ENCODE measurements around the gene MOBP. TPM values are rescaled to one million over a fixed set of nuclear protein-coding genes. Genes with fewer than 3 reads are reported as not detected.

Gene MOBP
- total and polyA plus RNA-seq, 11 donors: 0.17 TPM; not detected in 10

DNA sequence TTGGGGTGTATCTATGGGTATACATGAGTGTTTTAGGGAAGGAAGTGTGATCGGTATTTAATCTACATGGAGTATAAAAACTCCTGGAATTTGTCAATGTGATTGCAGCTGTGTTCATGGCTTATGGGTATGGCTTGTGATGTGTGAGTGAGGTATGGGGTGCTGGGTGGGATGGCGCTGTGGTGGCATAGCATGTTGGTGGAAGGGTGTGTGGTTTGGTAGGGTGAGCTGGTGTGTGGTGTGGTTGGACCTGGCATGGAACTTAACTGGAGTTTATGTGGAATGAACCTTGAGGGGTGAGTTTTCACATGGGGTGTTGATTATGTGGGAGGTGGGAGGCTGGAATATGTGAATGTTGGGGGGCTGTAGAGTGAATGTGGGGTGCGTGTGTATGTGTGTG, 492 bp upstream of the MOBP start:
- Histone ChIP-seq H3K9me3 (no peaks in the 10 kb centered on the region), H3K4me1 (no peaks in the 10 kb centered on the region), H3K27ac (no peak overlapping the region), H3K4me3 (no peak overlapping the region), H3K27me3 (peaks cover 0 to 6% (median 0%) of the 10 kb centered on the region in 9 donors), H3K36me3 (no peaks in the 10 kb centered on the region)
- DNase-seq: no peak
- intact Hi-C loops (cut with DNase I): no loop called here
- TF ChIP-seq, protein P1, sequence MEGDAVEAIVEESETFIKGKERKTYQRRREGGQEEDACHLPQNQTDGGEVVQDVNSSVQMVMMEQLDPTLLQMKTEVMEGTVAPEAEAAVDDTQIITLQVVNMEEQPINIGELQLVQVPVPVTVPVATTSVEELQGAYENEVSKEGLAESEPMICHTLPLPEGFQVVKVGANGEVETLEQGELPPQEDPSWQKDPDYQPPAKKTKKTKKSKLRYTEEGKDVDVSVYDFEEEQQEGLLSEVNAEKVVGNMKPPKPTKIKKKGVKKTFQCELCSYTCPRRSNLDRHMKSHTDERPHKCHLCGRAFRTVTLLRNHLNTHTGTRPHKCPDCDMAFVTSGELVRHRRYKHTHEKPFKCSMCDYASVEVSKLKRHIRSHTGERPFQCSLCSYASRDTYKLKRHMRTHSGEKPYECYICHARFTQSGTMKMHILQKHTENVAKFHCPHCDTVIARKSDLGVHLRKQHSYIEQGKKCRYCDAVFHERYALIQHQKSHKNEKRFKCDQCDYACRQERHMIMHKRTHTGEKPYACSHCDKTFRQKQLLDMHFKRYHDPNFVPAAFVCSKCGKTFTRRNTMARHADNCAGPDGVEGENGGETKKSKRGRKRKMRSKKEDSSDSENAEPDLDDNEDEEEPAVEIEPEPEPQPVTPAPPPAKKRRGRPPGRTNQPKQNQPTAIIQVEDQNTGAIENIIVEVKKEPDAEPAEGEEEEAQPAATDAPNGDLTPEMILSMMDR (IDR thresholded peaks at IDR 0.05): no peak
- no peak for TF ChIP-seq POLR2A (IDR thresholded peaks at IDR 0.05)
- WGBS, 4 donors: 85 to 91% (median 88%) methylated on average over 3 of the region's 3 CpGs
- ATAC-seq: no peak

DNA sequence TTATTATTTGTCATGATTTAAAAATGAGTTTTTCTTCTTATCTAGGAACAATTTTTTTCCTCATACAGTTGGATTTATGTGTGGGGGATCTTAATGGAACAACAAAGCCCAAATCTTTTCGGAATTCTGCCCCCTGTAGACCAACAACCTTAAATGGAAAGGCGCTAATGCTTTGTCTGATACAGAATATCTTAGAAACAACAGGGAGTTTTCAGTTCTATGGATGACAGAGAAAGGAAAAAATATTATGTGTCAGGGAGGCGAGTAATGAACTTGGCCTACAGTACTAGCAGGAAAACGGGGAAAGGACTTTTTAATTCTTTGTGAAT, 592 bp downstream of the MOBP start:
- Histone ChIP-seq H3K9me3 (no peaks in the 10 kb centered on the region), H3K36me3 (no peaks in the 10 kb centered on the region), H3K4me1 (no peaks in the 10 kb centered on the region), H3K27me3 (peaks cover 0 to 6% (median 0%) of the 10 kb centered on the region in 9 donors), H3K27ac (no peak overlapping the region), H3K4me3 (no peak overlapping the region)
- intact Hi-C loops (cut with DNase I): no loop called here
- WGBS, 4 donors: 75 to 80% (median 76%) methylated on average over 4 of the region's 4 CpGs
- ATAC-seq: no peak
- no peak for DNase-seq
- TF ChIP-seq POLR2A (IDR thresholded peaks at IDR 0.05): no peak
- TF ChIP-seq, protein P1 (IDR thresholded peaks at IDR 0.05): no peak

DNA sequence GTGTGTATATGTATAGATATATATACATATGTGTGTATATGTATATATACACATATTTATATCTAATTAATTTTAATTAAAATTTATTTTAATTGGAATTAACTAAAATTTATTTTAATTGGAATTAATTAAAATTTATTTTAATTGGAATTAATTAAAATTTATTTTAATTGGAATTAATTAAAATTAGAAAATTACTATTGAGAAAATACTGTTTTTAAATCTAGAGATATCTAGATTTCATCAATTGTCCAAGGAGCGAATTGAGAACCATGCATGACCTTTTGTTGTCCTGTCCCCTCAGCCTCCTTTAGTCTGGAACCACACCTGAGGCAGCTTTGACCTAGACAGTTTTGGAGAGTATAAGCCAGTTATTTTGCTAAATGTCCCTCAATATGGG, 1.8 kb downstream of the MOBP start:
- intact Hi-C loops (cut with DNase I): no loop called here
- TF ChIP-seq, protein P1 (IDR thresholded peaks at IDR 0.05): no peak
- TF ChIP-seq POLR2A (IDR thresholded peaks at IDR 0.05): no peak
- Histone ChIP-seq H3K9me3 (no peaks in the 10 kb centered on the region), H3K36me3 (no peaks in the 10 kb centered on the region), H3K27ac (no peak overlapping the region), H3K27me3 (peaks cover 0 to 6% (median 0%) of the 10 kb centered on the region in 9 donors), H3K4me3 (no peak overlapping the region), H3K4me1 (no peaks in the 10 kb centered on the region)
- no peak for DNase-seq
- ATAC-seq: no peak
- 89 to 97% (median 93%) methylated on average over 1 of the region's 1 CpG for WGBS, 4 donors

DNA sequence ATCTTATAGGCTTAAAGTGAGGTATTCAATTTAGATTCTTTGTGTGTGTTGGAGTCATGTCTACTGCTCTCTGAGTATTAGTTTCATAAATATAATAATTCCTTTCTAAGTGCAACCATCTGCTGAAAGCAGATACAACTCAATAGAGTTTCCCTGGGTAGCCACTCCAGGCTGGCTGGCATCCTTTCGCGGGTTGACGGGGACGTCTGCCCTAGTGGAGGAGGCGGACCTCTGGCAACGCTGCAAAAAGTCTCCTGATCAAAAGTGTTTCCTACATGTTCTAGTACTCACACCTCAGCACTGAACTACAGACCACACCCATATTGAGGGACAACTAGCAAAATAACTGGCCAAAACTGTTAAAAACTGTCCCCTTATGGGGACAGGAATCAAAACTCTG, 2.5 kb downstream of the MOBP start:
- Histone ChIP-seq H3K36me3 (no peaks in the 10 kb centered on the region), H3K4me1 (no peaks in the 10 kb centered on the region), H3K27ac (no peak overlapping the region), H3K27me3 (peaks cover 0 to 6% (median 0%) of the 10 kb centered on the region in 9 donors), H3K9me3 (no peaks in the 10 kb centered on the region), H3K4me3 (no peak overlapping the region)
- TF ChIP-seq POLR2A (IDR thresholded peaks at IDR 0.05): no peak
- TF ChIP-seq, protein P1 (IDR thresholded peaks at IDR 0.05): no peak
- no peak for DNase-seq
- intact Hi-C loops (cut with DNase I): no loop called here
- ATAC-seq: no peak
- WGBS, 4 donors: 62 to 72% (median 69%) methylated on average over 6 of the region's 6 CpGs

All from heart left ventricle (tissue), 16 donors.